ENCODE results near the gene CAPN10. TPM values are rescaled to one million over a fixed set of nuclear protein-coding genes. Genes with fewer than 3 reads are reported as not detected.
"Not testable (repeated sequence)": the region's sequence is repeated elsewhere in the genome, so short reads cannot be mapped to it uniquely, and the experiment has no call there.

The CAPN10 gene, protein sequence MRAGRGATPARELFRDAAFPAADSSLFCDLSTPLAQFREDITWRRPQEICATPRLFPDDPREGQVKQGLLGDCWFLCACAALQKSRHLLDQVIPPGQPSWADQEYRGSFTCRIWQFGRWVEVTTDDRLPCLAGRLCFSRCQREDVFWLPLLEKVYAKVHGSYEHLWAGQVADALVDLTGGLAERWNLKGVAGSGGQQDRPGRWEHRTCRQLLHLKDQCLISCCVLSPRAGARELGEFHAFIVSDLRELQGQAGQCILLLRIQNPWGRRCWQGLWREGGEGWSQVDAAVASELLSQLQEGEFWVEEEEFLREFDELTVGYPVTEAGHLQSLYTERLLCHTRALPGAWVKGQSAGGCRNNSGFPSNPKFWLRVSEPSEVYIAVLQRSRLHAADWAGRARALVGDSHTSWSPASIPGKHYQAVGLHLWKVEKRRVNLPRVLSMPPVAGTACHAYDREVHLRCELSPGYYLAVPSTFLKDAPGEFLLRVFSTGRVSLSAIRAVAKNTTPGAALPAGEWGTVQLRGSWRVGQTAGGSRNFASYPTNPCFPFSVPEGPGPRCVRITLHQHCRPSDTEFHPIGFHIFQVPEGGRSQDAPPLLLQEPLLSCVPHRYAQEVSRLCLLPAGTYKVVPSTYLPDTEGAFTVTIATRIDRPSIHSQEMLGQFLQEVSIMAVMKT
- total RNA-seq (2014; rRNA removed; shearing (Covaris generic)), result 11.4 and 14.0 TPM in 2 replicates

GRCh38 chr2:240586198-240586918 is at the start of gene CAPN10:
CAPN10 (plus strand) TSS chr2:240586734; CDS start chr2:240586912, 178 bp downstream.
- DNase-seq (ENCODE audit: low read depth), result peak; percentile 95

GRCh38 chr2:240538031-240538780 is 48.3 kb upstream of the CAPN10 start:
- DNase-seq (ENCODE audit: low read depth), result no peak

GRCh38 chr2:240539101-240539500 is 47.4 kb upstream of the CAPN10 start:
- not testable (repeated sequence) for DNase-seq (ENCODE audit: low read depth)

GRCh38 chr2:240539906-240540305 is 46.6 kb upstream of the CAPN10 start:
- no peak for DNase-seq (ENCODE audit: low read depth)

GRCh38 chr2:240551288-240551687 is 35.2 kb upstream of the CAPN10 start:
- DNase-seq (ENCODE audit: low read depth), result no peak

GRCh38 chr2:240551811-240552210 is 34.7 kb upstream of the CAPN10 start:
- DNase-seq (ENCODE audit: low read depth), result no peak

GRCh38 chr2:240553956-240554480 is 32.5 kb upstream of the CAPN10 start:
- DNase-seq (ENCODE audit: low read depth), result no peak

GRCh38 chr2:240554767-240555493 is 31.6 kb upstream of the CAPN10 start:
- no peak for DNase-seq (ENCODE audit: low read depth)

- no peak for DNase-seq (ENCODE audit: low read depth)
Observed at GRCh38 chr2:240555541-240556250, 30.8 kb upstream of the CAPN10 start.

DNA sequence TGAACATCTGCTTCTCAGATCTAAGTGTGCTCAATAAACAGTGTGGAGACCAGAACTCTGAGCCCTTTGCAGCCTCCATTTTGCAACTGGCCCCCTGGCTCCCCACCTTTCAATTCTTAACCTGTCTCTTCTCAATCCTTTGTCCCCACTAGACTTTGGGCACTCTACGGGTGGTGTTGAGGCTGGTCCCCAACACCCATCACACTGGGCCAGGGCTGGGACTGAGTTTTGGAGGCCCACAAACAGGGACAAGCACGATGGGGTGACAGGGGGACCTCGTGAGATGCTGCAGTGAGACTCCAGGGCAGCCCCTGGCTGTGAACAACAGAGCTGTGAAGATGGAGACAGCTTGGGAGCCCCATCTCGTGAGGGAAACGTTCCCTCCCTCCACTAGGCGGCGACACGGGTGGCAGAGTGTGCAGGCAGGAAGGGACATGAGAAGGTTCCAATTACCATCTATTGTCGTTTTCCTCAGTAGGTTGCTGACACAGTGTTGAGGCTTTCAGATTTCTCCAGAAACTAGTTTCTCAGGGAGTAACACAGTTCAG is 29.9 kb upstream of the CAPN10 start:
- DNase-seq (ENCODE audit: low read depth), result peak; percentile 26

DNA sequence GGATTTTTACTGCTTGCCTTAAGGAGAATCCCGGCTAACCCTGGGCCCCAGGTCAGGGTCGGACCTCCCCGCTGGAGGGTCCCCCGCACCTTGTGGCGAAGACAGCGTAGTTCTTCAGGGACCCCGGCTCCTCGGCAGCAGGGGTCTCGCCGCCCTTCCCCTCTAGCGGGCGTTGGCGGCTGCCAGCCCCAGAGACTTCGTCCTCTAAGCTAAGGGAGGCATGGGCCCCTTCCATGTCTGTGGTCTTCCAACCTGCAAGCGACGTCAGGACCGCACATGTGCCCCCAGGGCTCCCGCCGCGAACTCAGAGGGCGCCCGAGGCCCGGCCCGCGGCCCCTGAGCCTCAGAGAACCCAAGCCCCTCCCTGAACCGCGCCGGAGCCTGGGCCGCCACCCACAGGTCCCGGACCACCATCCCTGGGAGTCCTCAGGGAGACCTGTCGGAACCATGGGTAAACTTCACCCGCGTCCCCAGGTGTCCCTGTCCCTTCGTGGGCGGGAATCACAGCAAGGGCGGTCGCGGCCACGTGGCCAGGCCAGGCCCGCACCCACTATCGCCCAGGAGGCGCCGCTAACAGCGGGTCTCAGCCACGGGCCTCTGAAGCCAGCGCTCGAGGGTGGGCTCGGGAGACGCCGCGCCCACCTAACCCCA is 29.3 kb upstream of the CAPN10 start:
- no peak for DNase-seq (ENCODE audit: low read depth)

DNA sequence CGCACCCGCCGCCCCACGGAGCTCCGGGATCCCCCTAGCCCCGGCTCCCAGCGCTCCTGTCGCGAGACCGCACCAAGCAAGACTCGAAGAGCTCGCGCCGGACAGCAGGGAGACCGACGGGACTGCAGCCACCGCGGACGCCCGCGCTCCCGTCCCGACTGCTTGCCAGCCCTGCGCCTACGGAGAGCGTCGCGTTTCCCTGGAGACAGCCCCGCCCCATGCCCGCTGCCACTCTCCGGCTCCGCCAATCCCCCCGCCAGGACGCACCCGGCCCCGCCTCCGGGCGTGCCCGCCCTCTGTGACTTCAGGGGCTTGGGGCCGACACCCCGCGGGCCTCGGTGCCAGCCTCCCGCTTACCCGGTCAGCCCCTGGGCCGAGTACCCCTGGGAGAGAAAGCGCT is 28.7 kb upstream of the CAPN10 start, which contains the start of gene ANKMY1:
Gene ANKMY1 (minus strand): TSS at position 181 of the 400 bp plus-strand sequence. CDS start 653 bp downstream, outside the sequence.
- DNase-seq (ENCODE audit: low read depth), result peak; percentile 39

- no peak for DNase-seq (ENCODE audit: low read depth)
Observed at GRCh38 chr2:240558236-240558761, 28.2 kb upstream of the CAPN10 start.

- no peak for DNase-seq (ENCODE audit: low read depth)
Observed at GRCh38 chr2:240559286-240559685, 27.2 kb upstream of the CAPN10 start.

DNA sequence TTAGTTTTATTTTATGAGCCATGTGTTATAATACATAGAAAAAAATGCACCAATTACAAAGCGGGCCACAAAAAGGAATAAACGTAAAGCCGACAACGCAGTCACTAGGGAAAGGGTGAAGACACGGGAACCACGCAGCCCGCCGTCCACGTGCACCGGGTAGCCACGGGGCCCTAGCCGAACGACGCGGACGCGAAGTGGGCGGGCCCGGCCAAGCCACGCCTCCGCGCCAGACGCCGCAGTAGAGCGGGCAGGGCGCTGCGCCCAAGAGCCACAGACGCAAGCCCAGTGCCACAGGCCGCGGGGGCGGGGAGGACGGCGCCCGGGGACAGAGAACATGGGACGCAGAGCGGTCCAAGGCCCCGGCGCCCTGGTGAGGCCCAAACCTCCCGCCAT is 26.5 kb upstream of the CAPN10 start, which contains the start of gene DUSP28:
Gene DUSP28 (plus strand): TSS at position 274 of the 396 bp plus-strand sequence. CDS start 328 bp downstream, outside the sequence.
- DNase-seq (ENCODE audit: low read depth), result peak; percentile 86

DNA sequence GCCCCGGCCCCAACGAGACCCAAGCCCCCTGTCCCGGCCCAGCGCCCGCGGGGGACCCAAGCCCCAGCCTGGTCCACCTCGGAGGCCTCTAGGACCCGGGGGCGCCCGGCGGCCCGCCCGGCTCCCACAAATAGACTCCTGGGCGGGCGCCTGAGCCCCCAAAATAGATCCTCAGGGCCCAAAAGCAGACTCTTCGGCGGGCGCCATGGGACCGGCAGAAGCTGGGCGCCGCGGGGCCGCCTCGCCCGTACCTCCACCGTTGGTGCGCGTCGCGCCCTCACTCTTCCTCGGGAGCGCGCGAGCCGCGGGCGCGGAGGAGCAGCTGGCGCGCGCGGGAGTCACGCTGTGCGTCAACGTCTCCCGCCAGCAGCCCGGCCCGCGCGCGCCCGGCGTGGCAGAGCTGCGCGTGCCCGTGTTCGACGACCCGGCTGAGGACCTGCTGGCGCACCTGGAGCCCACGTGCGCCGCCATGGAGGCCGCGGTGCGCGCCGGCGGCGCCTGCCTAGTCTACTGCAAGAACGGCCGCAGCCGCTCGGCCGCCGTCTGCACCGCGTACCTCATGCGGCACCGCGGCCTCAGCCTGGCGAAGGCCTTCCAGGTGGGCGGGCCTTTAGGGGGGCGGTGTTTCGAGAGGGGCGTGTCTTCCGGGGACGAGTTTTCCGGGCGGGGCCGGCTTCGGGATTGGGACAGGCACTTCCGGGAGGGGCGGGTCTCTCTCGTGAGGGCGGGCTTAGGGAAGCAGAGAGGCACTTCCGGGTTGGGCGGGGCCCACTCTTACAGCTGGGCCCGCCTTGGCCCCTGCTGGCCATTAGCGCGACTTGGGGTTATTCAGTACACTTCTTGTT is 25.8 kb upstream of the CAPN10 start:
- DNase-seq (ENCODE audit: low read depth), result peak; percentile 97

- DNase-seq (ENCODE audit: low read depth), result peak; percentile 76
Observed at GRCh38 chr2:240561325-240561971, 25.1 kb upstream of the CAPN10 start.
